Glutamatergic neuron (in vitro differentiated cells): ENCODE results near the gene CNTF. TPM values are rescaled to one million over a fixed set of nuclear protein-coding genes. Genes with fewer than 3 reads are reported as not detected.

Experiments used
- DNase-seq: peaks from one replicate; pipeline ENCODE4 v3.0.0; 2022
- H3K27ac Mint-ChIP-seq: one replicate; pipeline ENCODE4 v1.8.0; 2020; ENCODE audit warnings: mild to moderate bottlenecking, mixed read lengths, inconsistent platforms; ENCODE audit not compliant: unreplicated experiment
- H3K27me3 Mint-ChIP-seq: one replicate; pipeline ENCODE4 v1.8.0; 2020; ENCODE audit warnings: mild to moderate bottlenecking, moderate library complexity, mixed read lengths, inconsistent platforms; ENCODE audit not compliant: unreplicated experiment
- H3K36me3 Mint-ChIP-seq: one replicate; pipeline ENCODE4 v1.8.0; 2020; ENCODE audit warnings: mild to moderate bottlenecking, mixed read lengths, inconsistent platforms; ENCODE audit not compliant: unreplicated experiment
- H3K4me1 Mint-ChIP-seq: one replicate; pipeline ENCODE4 v1.8.0; 2020; ENCODE audit warnings: mild to moderate bottlenecking, low read depth, mixed read lengths, inconsistent platforms; ENCODE audit not compliant: unreplicated experiment
- H3K4me3 Mint-ChIP-seq: one replicate; pipeline ENCODE4 v1.8.0; 2020; ENCODE audit warnings: mild to moderate bottlenecking, mixed read lengths, inconsistent platforms; ENCODE audit not compliant: unreplicated experiment
- H3K9me3 Mint-ChIP-seq: one replicate; pipeline ENCODE4 v1.8.0; 2020; ENCODE audit warnings: mild to moderate bottlenecking, moderate library complexity, mixed read lengths, inconsistent platforms; ENCODE audit not compliant: unreplicated experiment
- total RNA-seq: library from RNA; stranded (reverse); fragmentation: NEBNext Ultra II Directional; extraction: Animal tissue kit (Norgen Biotek cat#: 25700); gene quantifications from one replicate; pipeline ENCODE4 v1.2.1, GENCODE V29; 2021; ENCODE audit not compliant: unreplicated experiment
- TF ChIP-seq, protein P1 (sequence below): fragments of 200-600 bp; sonication (generic); IDR thresholded peaks from one replicate; pipeline ENCODE4 v1.5.0; 2021; ENCODE audit not compliant: partially characterized antibody, unreplicated experiment

CNTF gene
- total RNA-seq, 1 donor from 2014 or later, result 4.6 TPM

DNA sequence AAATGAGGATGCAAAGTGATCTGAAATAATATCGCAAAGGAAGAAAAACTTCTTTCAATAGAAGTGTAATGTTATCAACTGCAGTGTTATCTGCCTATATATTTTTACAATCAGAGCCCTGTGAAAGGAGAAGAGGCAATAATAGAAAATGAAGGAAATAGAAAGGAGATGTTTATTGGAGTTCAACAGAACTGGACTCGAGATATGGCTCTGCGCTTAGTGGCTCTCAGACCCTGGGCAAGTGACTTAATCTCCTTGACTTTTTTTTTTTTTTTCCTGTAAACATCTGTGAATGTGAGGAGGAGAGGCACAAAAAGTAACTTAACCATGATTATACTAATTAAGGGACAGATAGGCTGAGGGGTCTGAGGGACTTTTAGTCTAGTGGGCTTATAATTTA is 18.9 kb downstream of the CNTF start:
- no peaks in the 10 kb centered on the region for H3K27me3 Mint-ChIP-seq
- H3K36me3 Mint-ChIP-seq, result no peaks in the 10 kb centered on the region
- no peaks in the 10 kb centered on the region for H3K4me1 Mint-ChIP-seq
- TF ChIP-seq, protein P1, sequence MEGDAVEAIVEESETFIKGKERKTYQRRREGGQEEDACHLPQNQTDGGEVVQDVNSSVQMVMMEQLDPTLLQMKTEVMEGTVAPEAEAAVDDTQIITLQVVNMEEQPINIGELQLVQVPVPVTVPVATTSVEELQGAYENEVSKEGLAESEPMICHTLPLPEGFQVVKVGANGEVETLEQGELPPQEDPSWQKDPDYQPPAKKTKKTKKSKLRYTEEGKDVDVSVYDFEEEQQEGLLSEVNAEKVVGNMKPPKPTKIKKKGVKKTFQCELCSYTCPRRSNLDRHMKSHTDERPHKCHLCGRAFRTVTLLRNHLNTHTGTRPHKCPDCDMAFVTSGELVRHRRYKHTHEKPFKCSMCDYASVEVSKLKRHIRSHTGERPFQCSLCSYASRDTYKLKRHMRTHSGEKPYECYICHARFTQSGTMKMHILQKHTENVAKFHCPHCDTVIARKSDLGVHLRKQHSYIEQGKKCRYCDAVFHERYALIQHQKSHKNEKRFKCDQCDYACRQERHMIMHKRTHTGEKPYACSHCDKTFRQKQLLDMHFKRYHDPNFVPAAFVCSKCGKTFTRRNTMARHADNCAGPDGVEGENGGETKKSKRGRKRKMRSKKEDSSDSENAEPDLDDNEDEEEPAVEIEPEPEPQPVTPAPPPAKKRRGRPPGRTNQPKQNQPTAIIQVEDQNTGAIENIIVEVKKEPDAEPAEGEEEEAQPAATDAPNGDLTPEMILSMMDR, result no peak
- peaks cover 3% of the 10 kb centered on the region for H3K9me3 Mint-ChIP-seq
- no peak for DNase-seq
- no peak overlapping the region for H3K27ac Mint-ChIP-seq
- H3K4me3 Mint-ChIP-seq, result no peak overlapping the region

DNA sequence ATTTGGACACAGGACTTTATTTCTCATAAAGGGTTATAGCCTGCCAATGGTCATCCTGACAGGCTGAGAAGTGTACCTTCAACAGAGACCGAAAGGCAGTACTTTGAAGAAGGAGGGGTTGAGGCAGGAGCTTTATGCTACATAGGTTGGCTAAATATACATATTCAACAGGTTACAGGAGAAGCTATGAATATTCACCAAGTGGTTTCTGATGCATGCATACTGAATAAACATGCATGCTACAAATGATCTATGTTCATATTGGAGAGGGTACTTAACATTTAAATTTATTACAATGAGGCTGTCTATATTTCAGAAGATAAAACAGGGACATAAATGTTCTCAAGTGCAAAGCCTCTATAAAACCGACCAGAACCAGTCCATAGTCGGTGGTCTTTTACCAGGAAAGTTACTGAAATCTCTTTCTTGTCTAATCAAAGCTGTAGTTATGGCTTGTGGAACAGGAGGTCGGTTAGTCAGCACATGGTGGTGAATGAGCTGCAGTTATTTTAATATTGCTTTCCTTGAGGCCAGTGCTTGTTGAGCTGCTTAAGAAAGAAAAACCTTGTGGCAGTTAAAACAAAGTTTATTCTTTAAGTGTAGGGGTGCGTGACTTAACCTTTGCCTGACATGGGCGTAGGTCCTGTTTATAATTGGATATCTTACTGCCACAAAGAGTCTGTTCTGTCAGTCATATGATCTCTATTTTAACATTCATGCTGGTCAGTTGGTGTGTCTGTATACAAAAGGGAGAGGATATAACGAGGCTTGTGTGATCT is 19.5 kb downstream of the CNTF start:
- Mint-ChIP-seq H3K9me3 (peaks cover 4% of the 10 kb centered on the region), H3K36me3 (no peaks in the 10 kb centered on the region), H3K4me1 (no peaks in the 10 kb centered on the region), H3K27ac (no peak overlapping the region), H3K4me3 (no peak overlapping the region), H3K27me3 (no peaks in the 10 kb centered on the region)
- no peak for DNase-seq
- TF ChIP-seq, protein P1, result no peak

DNA sequence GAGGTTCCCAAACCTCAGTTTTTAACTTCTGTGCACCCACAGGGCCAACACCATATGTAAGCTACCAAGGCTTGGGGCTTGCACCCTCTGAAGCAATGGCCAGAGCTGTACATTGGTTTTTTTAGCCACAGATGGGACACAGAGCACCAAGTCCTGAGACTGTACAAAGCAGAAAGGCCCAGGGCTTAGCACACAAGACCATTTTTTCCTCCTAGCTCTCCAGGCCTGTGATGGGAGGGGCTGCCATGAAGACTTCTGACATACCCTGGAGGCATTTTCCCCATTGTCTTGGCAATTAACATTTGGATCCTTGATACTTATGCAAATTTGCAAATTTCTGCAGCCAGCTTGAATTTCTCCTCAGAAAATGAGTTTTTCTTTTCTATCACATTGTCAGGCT is 23.4 kb downstream of the CNTF start:
- Mint-ChIP-seq H3K36me3 (peaks cover 6% of the 10 kb centered on the region), H3K9me3 (peaks cover 4% of the 10 kb centered on the region), H3K27ac (no peak overlapping the region), H3K4me1 (no peaks in the 10 kb centered on the region), H3K27me3 (no peaks in the 10 kb centered on the region), H3K4me3 (no peak overlapping the region)
- no peak for DNase-seq
- TF ChIP-seq, protein P1, result no peak

DNA sequence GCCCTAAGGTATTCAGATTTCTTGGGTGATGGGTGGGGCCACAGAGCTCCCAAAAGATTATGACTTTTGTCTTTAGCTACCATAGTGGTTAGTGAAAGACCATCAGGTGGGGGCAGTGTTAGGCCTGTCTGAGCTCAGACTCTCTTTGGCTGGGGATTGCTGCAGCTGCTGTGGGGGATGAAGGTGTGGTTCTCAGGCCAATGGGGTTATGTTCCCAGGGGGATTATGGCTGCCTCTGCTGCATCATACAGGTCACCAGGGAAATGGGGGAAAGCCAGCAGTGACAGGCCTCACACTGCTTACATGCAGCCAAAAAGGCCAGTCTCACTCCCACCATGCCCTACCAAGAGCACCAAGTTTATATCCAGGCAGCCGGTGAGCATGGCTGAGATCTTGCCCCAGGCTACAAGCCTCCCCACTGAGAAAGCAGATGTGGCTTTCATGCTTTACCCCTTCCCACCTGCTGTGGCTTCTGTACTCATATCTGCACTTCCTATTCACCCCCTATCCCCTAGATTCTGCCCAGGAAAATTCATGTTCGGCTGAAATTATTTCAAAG is 24.8 kb downstream of the CNTF start:
- TF ChIP-seq, protein P1, result no peak
- Mint-ChIP-seq H3K4me3 (no peak overlapping the region), H3K4me1 (no peaks in the 10 kb centered on the region), H3K27ac (no peak overlapping the region), H3K9me3 (peaks cover 4% of the 10 kb centered on the region), H3K27me3 (no peaks in the 10 kb centered on the region), H3K36me3 (peaks cover 6% of the 10 kb centered on the region)
- no peak for DNase-seq

DNA sequence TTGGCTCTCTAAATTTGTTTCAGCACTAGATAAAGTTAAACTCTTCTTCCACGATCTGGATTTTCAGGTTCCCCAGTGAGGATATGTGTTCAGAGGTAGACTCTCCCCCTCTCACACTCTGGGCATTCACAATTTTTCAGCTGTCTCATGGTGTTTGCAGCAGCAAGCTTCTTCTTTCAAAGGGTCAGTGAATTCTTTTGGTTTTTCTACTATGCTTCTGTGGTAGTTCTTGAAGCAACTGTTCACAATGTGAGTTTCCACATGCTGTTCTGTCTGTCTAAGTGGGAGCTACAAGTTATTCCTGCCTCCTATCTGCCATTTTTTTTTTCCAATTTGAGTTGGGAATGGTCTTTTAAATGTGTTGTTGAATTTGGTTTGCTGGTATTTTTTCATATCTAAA is 25.4 kb downstream of the CNTF start:
- TF ChIP-seq, protein P1, result no peak
- no peak for DNase-seq
- Mint-ChIP-seq H3K9me3 (peaks cover 4% of the 10 kb centered on the region), H3K27ac (no peak overlapping the region), H3K27me3 (no peaks in the 10 kb centered on the region), H3K4me1 (no peaks in the 10 kb centered on the region), H3K36me3 (peaks cover 6% of the 10 kb centered on the region), H3K4me3 (no peak overlapping the region)
